ENCODE results near the gene TULP1. TPM values are rescaled to one million over a fixed set of nuclear protein-coding genes. Genes with fewer than 3 reads are reported as not detected.

The TULP1 gene
- total and polyA plus RNA-seq, 2 of the 8 experiments (the other 6 are each of a cell fraction or from before 2014, with no cell fraction given) = 3.2 to 6.8 TPM

GRCh38 chr6:35539223-35539622 lies 26.5 kb upstream of the TULP1 start:
- Histone ChIP-seq H4K8ac (ENCODE audit: extremely low read depth, insufficient read depth, low read length) (no peak overlapping the region), H2AK5ac (ENCODE audit: low read depth, low read length) (no peak overlapping the region), H4K91ac (replicated peaks; ENCODE audit: insufficient read length, low read length) (no peak overlapping the region), H2BK120ac (replicated peaks; ENCODE audit: low read depth, low read length) (no peak overlapping the region), H3K56ac (replicated peaks; ENCODE audit: insufficient read length, low read depth, low read length) (no peak overlapping the region), H3K79me2 (ENCODE audit: control insufficient read depth in 1 of 2, insufficient read depth in 2 of 2, low read length in 2 of 2) (no peaks in the 10 kb centered on the region), H3K27me3 (replicated peaks in 1 of 4; ENCODE audit: control insufficient read depth in 3 of 4, extremely low read depth in 1 of 4, insufficient read depth in 3 of 4, low read length in 3 of 4) (no peaks in the 10 kb centered on the region), H3K4ac (replicated peaks; ENCODE audit: insufficient read length, low read depth, low read length) (no peak overlapping the region), H3K23me2 (ENCODE audit: low read depth, low read length) (no peaks in the 10 kb centered on the region), H3K9ac (replicated peaks in 1 of 4; ENCODE audit: extremely low read depth in 1 of 4, low read depth in 3 of 4, low read length in 3 of 4) (no peak overlapping the region), H4K5ac (ENCODE audit: insufficient read length, low read depth, low read length) (no peak overlapping the region), H3K4me3 (ENCODE audit: extremely low read depth in 1 of 4, insufficient read depth in 2 of 4, low read depth in 3 of 4, low read length in 4 of 4) (no peak overlapping the region), H3K18ac (ENCODE audit: extremely low read depth, low read length) (no peak overlapping the region), H2BK5ac (ENCODE audit: low read depth, low read length) (no peak overlapping the region), H4K20me1 (replicated peaks in 1 of 2; ENCODE audit: control insufficient read depth in 1 of 2, insufficient read depth in 2 of 2, low read length in 2 of 2) (no peaks in the 10 kb centered on the region), H3K79me1 (ENCODE audit: low read depth, low read length) (no peaks in the 10 kb centered on the region), H2BK20ac (ENCODE audit: low read length) (no peak overlapping the region), H3K9me3 (ENCODE audit: insufficient read depth in 2 of 2, low read depth in 1 of 2, low read length in 1 of 2) (no peaks in the 10 kb centered on the region), H2AFZ (ENCODE audit: low read length) (no peak overlapping the region), H3K14ac (ENCODE audit: insufficient read length) (no peak overlapping the region), H2BK15ac (ENCODE audit: low read length) (no peak overlapping the region), H3K27ac (ENCODE audit: low read depth, low read length) (no peak overlapping the region), H3K4me1 (replicated peaks in 1 of 4; ENCODE audit: control insufficient read depth in 3 of 4, insufficient read depth in 4 of 4, low read length in 3 of 4) (peaks cover 1 to 9% (median 3%) of the 10 kb centered on the region in 4 experiments; a peak in 6 of 7 replicates), H3K36me3 (ENCODE audit: control insufficient read depth in 2 of 4, insufficient read depth in 4 of 4, low read length in 3 of 4) (no peaks in the 10 kb centered on the region), H3K23ac (ENCODE audit: insufficient read length) (no peak overlapping the region), H2BK12ac (ENCODE audit: low read depth, low read length) (no peak overlapping the region), H3K4me2 (ENCODE audit: insufficient read depth in 1 of 2, low read depth in 2 of 2, low read length in 2 of 2) (no peak overlapping the region)
- DNase-seq (ENCODE audit: low read depth in 1 of 2, low spot score in 2 of 2) (no peak), FAIRE-seq (no peak)
- WGBS, 2 experiments (ENCODE audit: extremely low coverage in 1 of 2, insufficient coverage in 1 of 2, insufficient read length in 1 of 2, insufficient replicate concordance in 2 of 2, low coverage in 1 of 2, low lambda C conversion rate in 2 of 2, missing lambda C conversion rate in 1 of 2) = 87% methylated on average over 3 of the region's 3 CpGs; no CpG with 5 or more reads in 1 of the 2 experiments
- ChIA-PET CTCF (ENCODE audit: partially characterized antibody) (interaction anchor here (24.0 to 32.2 kb wide), 2 partner anchors 7 to 10 kb away, joined by 521 read pairs; no protein-coding TSS in a partner anchor), POLR2A (ENCODE audit: partially characterized antibody) (interaction anchor here (1.7 kb wide), 1 partner anchor 10 kb away, joined by 4 read pairs; no protein-coding TSS in a partner anchor)
- TF ChIP-seq CTCF (IDR thresholded peaks at IDR 0.05; ENCODE audit: control extremely low read depth in 1 of 3, insufficient read depth in 1 of 3, low read depth in 1 of 3, low read length in 3 of 3) (no peak), EGR1 (IDR thresholded peaks at IDR 0.05; ENCODE audit: borderline replicate concordance, low read depth, low read length) (no peak), SIRT6 (IDR thresholded peaks at IDR 0.05; ENCODE audit: low read length) (no peak), MAX (IDR thresholded peaks at IDR 0.05) (no peak), ASH2L (IDR thresholded peaks at IDR 0.05; ENCODE audit: low read length) (no peak), TAF7 (optimal IDR thresholded peaks at IDR 0.05; ENCODE audit: borderline replicate concordance, low read depth, low read length) (no peak), TEAD4 (IDR thresholded peaks at IDR 0.05; ENCODE audit: low read depth, low read length) (no peak), SP2 (IDR thresholded peaks at IDR 0.05; ENCODE audit: low read length) (no peak), RXRA (IDR thresholded peaks at IDR 0.05; ENCODE audit: insufficient read depth, low read depth, low read length) (no peak), SRF (IDR thresholded peaks at IDR 0.05; ENCODE audit: low read depth, low read length) (no peak), USF2 (IDR thresholded peaks at IDR 0.05; ENCODE audit: low read length) (no peak)
